ENCODE measurements around the gene ZAP70. TPM values are rescaled to one million over a fixed set of nuclear protein-coding genes. Genes with fewer than 3 reads are reported as not detected.

Gene ZAP70
- total and polyA plus RNA-seq, 10 of the 15 experiments (the other 5 are each of a cell fraction or from before 2014, with no cell fraction given): 0.18 to 2.9 (median 1.2) TPM; not detected in 1

DNA sequence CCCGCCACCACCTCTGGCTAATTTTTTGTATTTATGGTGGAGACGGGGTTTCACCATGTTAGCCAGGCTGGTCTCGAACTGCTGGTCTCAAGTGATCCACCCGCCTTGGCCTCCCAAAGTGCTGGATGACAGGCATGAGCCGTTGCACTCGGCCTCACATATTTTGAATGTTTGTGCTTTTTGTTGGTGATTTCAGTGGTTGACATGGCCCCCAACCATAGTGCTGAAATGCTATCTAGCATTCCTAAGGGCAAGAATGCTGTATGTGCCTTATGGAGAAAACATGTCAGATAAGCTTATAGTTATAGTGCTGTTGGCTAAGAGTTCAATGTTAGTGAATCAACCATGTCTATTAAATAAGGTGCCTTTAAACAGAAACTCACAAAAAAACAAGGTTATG, 8.9 kb downstream of the ZAP70 start:
- no peak overlapping the region for H3K9ac ChIP-seq (ENCODE audit: control insufficient read depth, insufficient read depth, low read length)
- FAIRE-seq: no peak
- no peak overlapping the region for H2AFZ ChIP-seq (ENCODE audit: control insufficient read depth, low read depth, low read length)
- H3K36me3 ChIP-seq (ENCODE audit: control insufficient read depth in 2 of 2, insufficient read depth in 2 of 2, low read length in 1 of 2): no peaks in the 10 kb centered on the region
- H3K27me3 ChIP-seq (replicated peaks in 1 of 2; ENCODE audit: control insufficient read depth in 2 of 2, insufficient read depth in 2 of 2, low read length in 1 of 2): no peaks in the 10 kb centered on the region
- no peak overlapping the region for H3K27ac ChIP-seq (ENCODE audit: control insufficient read depth, insufficient read depth)
- WGBS (ENCODE audit: insufficient coverage, insufficient replicate concordance, low lambda C conversion rate, missing lambda C conversion rate): 59% methylated on average over 6 of the region's 6 CpGs
- H3K4me2 ChIP-seq (ENCODE audit: control insufficient read depth, insufficient read depth): no peak overlapping the region
- no peak for ATAC-seq
- no TSS peak for BruUV-seq (replicated peaks)
- in situ Hi-C loops (cut with MboI): no loop called here
- RAD21 ChIA-PET (ENCODE audit: unreplicated experiment): no interaction called here
- no peak for TF ChIP-seq RBBP5 (conservative IDR thresholded peaks at IDR 0.05)
- TF ChIP-seq FOXK2 (IDR thresholded peaks at IDR 0.05): no peak
- TF ChIP-seq TCF12 (IDR thresholded peaks at IDR 0.05; ENCODE audit: low read depth, low read length): no peak
- TF ChIP-seq RAD51 (IDR thresholded peaks at IDR 0.05): no peak
- SMC1A ChIA-PET (ENCODE audit: uncharacterized antibody, unreplicated experiment): no interaction called here
- CTCF ChIA-PET: interaction anchor here (0.6 to 1.6 kb wide), 2 partner anchors 19 to 503 kb away, joined by 3 to 5 read pairs; no protein-coding TSS in a partner anchor
- H3K4me3 ChIP-seq: no peak overlapping the region
- POLR2A ChIA-PET: no interaction called here
- intact Hi-C loops (cut with micrococcal nuclease; ENCODE audit: unreplicated experiment): no loop called here
- no peaks in the 10 kb centered on the region for H3K9me3 ChIP-seq (replicated peaks; ENCODE audit: control insufficient read depth, insufficient read depth, low read length)
- no peaks in the 10 kb centered on the region for H3K79me2 ChIP-seq (ENCODE audit: control insufficient read depth, insufficient read depth, low read length)
- no peaks in the 10 kb centered on the region for H4K20me1 ChIP-seq (ENCODE audit: control insufficient read depth, insufficient read depth)
- no peak for DNase-seq (ENCODE audit: low read depth, low spot score)
- H3K4me1 ChIP-seq (ENCODE audit: control insufficient read depth, insufficient read depth, low read length): peaks cover 9% of the 10 kb centered on the region; the same call in 1 of the 2 replicates

DNA sequence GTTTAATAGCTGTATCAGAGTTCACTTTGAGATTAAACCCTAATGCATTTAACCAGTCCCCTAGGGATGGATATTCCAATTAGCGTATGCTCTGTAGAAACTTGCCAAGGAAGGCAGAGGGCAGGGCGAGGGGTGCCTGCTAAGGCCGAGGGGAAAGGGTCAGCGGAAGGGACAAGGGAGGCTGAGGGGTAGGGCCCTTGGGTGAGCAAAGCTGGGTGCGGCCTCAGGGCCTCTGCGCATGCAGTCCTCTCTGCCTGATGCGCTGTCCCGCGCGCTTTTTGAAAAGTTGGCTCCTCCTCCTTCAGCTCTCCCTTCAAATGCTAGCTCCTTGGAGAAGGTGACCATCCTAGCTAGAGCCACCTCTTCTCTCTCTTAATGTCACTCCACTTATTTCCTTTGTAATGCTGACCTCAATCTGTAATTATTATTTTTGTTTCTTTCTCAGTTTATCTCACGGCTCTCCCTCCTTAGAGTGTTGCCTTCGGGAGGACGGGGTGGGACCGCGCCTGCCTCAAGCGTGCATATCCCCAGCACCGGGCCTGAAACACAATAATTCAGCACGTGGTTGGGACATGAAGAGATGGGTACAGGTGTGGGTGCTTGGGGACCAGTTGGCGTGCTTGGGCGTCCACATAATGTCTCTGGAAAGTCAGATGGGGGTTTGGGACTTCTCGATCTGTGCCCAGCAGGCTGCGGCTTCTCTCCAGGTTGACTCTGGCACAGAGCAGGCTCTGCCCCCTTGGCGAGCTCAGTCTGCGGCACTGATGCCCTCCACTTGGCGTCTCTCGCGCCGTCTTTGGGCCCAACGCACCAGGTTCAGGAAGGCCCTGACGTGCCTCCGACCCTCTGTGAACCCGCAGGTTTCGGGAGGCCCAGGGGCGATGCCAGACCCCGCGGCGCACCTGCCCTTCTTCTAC, 10.0 kb downstream of the ZAP70 start:
- BruUV-seq (replicated peaks): no TSS peak
- H3K27me3 ChIP-seq (replicated peaks in 1 of 2; ENCODE audit: control insufficient read depth in 2 of 2, insufficient read depth in 2 of 2, low read length in 1 of 2): no peaks in the 10 kb centered on the region
- ChIA-PET SMC1A (ENCODE audit: uncharacterized antibody, unreplicated experiment) (no interaction called here), RAD21 (ENCODE audit: unreplicated experiment) (no interaction called here), POLR2A (no interaction called here), CTCF (interaction anchor here (0.6 kb wide), 1 partner anchor 70 kb away, joined by 3 read pairs; no protein-coding TSS in a partner anchor)
- H3K9ac ChIP-seq (ENCODE audit: control insufficient read depth, insufficient read depth, low read length): no peak overlapping the region
- H3K4me1 ChIP-seq (ENCODE audit: control insufficient read depth, insufficient read depth, low read length): peaks cover 8% of the 10 kb centered on the region; the same call in 1 of the 2 replicates
- no peaks in the 10 kb centered on the region for H3K36me3 ChIP-seq (ENCODE audit: control insufficient read depth in 2 of 2, insufficient read depth in 2 of 2, low read length in 1 of 2)
- TF ChIP-seq CBX3 (IDR thresholded peaks at IDR 0.05; ENCODE audit: borderline replicate concordance, low read depth): no peak
- no peak for TF ChIP-seq NFXL1 (IDR thresholded peaks at IDR 0.05; ENCODE audit: borderline replicate concordance)
- TF ChIP-seq FOXM1 (IDR thresholded peaks at IDR 0.05; ENCODE audit: low read depth, low read length): no peak
- no peak for TF ChIP-seq MYC (IDR thresholded peaks at IDR 0.05; ENCODE audit: insufficient read depth, insufficient read length, insufficient replicate concordance, low read length, severe bottlenecking)
- no peak for TF ChIP-seq STAT1 (conservative IDR thresholded peaks at IDR 0.05)
- no peak for TF ChIP-seq KDM1A (IDR thresholded peaks at IDR 0.05; ENCODE audit: borderline replicate concordance)
- no peak for TF ChIP-seq MTA2 (IDR thresholded peaks at IDR 0.05; ENCODE audit: low read depth)
- WGBS (ENCODE audit: insufficient coverage, insufficient replicate concordance, low lambda C conversion rate, missing lambda C conversion rate): 81% methylated on average over 32 of the region's 37 CpGs
- DNase-seq (ENCODE audit: low read depth, low spot score): no peak
- no peaks in the 10 kb centered on the region for H3K79me2 ChIP-seq (ENCODE audit: control insufficient read depth, insufficient read depth, low read length)
- intact Hi-C loops (cut with micrococcal nuclease; ENCODE audit: unreplicated experiment) (no loop called here), in situ Hi-C loops (cut with MboI) (no loop called here)
- no peak overlapping the region for H3K4me2 ChIP-seq (ENCODE audit: control insufficient read depth, insufficient read depth)
- H4K20me1 ChIP-seq (ENCODE audit: control insufficient read depth, insufficient read depth): no peaks in the 10 kb centered on the region
- H3K9me3 ChIP-seq (replicated peaks; ENCODE audit: control insufficient read depth, insufficient read depth, low read length): no peaks in the 10 kb centered on the region
- FAIRE-seq: no peak
- no peak for ATAC-seq
- H3K4me3 ChIP-seq: no peak overlapping the region
- H2AFZ ChIP-seq (ENCODE audit: control insufficient read depth, low read depth, low read length): no peak overlapping the region
- no peak overlapping the region for H3K27ac ChIP-seq (ENCODE audit: control insufficient read depth, insufficient read depth)
